SK-N-SH (cell line): ENCODE data around the gene C16orf96. TPM values are rescaled to one million over a fixed set of nuclear protein-coding genes. Genes with fewer than 3 reads are reported as not detected.

ENCODE experiments used
- CTCF ChIA-PET: fragments of 300-600, 350-600 bp; formaldehyde crosslinking; extraction: SDS; loops from one replicate; lab custom pipeline; 2021; lab: Yijun Ruan, JAX
- POLR2A ChIA-PET: fragments of 350-600 bp; sonication (Branson Sonifier 250); formaldehyde crosslinking; extraction: SDS; loops from one replicate; lab custom pipeline; 2020; ENCODE audit warnings: antibody characterized with exemption, inconsistent platforms; lab: Yijun Ruan, JAX
- DNase-seq: peaks from one replicate; pipeline ENCODE4 v3.0.0; 2012
- H2AFZ ChIP-seq: fragments of 200-600 bp; sonication (generic); 2 replicates; pipeline ENCODE4 v1.8.1; 2016; ENCODE audit warnings: antibody characterized with exemption, mild to moderate bottlenecking, low read depth
- H3F3A ChIP-seq: fragments of 200-600 bp; sonication (generic); replicated peaks from 2 replicates; pipeline ENCODE3; 2016; ENCODE audit warnings: antibody characterized with exemption, mild to moderate bottlenecking; ENCODE audit not compliant: insufficient read depth
- H3K27ac ChIP-seq, 2 experiments: fragments of 200-500 bp in 1 of 2; fragments of 200-600 bp in 1 of 2; sonication (Bioruptor generic) in 1 of 2; sonication (generic), shearing (Covaris generic) in 1 of 2; 2 replicates each; pipeline versions ENCODE4 v1.5.1 to v1.6.1; 2014 to 2016; ENCODE audit warnings: low read depth in 2 of 2, inconsistent platforms in 1 of 2, low read length in 1 of 2, mild to moderate bottlenecking in 1 of 2, mixed read lengths in 1 of 2
- H3K27me3 ChIP-seq: fragments of 200-600 bp; sonication (generic), shearing (Covaris generic); 2 replicates; pipeline ENCODE4 v1.6.1; 2016; ENCODE audit warnings: mixed run types; ENCODE audit not compliant: insufficient read depth
- H3K36me3 ChIP-seq, 2 experiments: fragments of 200-500 bp in 1 of 2; fragments of 200-600 bp in 1 of 2; sonication (Bioruptor generic) in 1 of 2; sonication (generic) in 1 of 2; replicated peaks in 1 of 2; 2 replicates each; pipeline versions ENCODE3 to v1.5.1; 2014 to 2016; ENCODE audit warnings: low read length in 1 of 2, mild to moderate bottlenecking in 1 of 2; ENCODE audit not compliant: insufficient read depth in 2 of 2, control insufficient read depth in 1 of 2
- H3K4me1 ChIP-seq, 2 experiments: fragments of 200-500 bp in 1 of 2; fragments of 200-600 bp in 1 of 2; sonication (Bioruptor generic) in 1 of 2; sonication (generic), shearing (Covaris generic) in 1 of 2; 2 replicates each; pipeline versions ENCODE4 v1.5.1 to v1.6.1; 2014 to 2016; ENCODE audit warnings: low read depth in 1 of 2, low read length in 1 of 2, mixed run types in 1 of 2; ENCODE audit not compliant: insufficient read depth in 2 of 2, control insufficient read depth in 1 of 2
- H3K4me2 ChIP-seq: fragments of 200-600 bp; sonication (generic), shearing (Covaris generic); 2 replicates; pipeline ENCODE4 v1.6.1; 2017; ENCODE audit warnings: mixed run types
- H3K4me3 ChIP-seq, 2 experiments: fragments of 200-500 bp in 1 of 2; fragments of 200-600 bp in 1 of 2; sonication (Bioruptor generic) in 1 of 2; sonication (generic), shearing (Covaris generic) in 1 of 2; 2 replicates each; pipeline versions ENCODE4 v1.5.1 to v1.8.1; 2014 to 2016; ENCODE audit warnings: low read depth in 2 of 2, inconsistent platforms in 1 of 2, low read length in 1 of 2, mild to moderate bottlenecking in 1 of 2, mixed read lengths in 1 of 2, moderate library complexity in 1 of 2
- H3K79me2 ChIP-seq: fragments of 200-600 bp; sonication (generic); 2 replicates; pipeline ENCODE4 v1.8.1; 2017; ENCODE audit warnings: mild to moderate bottlenecking; ENCODE audit not compliant: insufficient read depth
- H3K9ac ChIP-seq: fragments of 200-600 bp; sonication (generic); 2 replicates; pipeline ENCODE4 v1.6.1; 2017; ENCODE audit warnings: mixed run types
- H3K9me2 ChIP-seq: fragments of 200-600 bp; sonication (generic); 2 replicates; pipeline ENCODE4 v1.6.1; 2017; ENCODE audit warnings: mixed run types
- H3K9me3 ChIP-seq: fragments of 200-600 bp; sonication (generic); 2 replicates; pipeline ENCODE4 v1.6.1; 2017; ENCODE audit warnings: mixed run types, mild to moderate bottlenecking, moderate library complexity
- H4K20me1 ChIP-seq: fragments of 200-600 bp; sonication (generic); 2 replicates; pipeline ENCODE4 v1.6.1; 2017; ENCODE audit warnings: mild to moderate bottlenecking, mixed run types; ENCODE audit not compliant: insufficient read depth
- EZH2phosphoT487 ChIP-seq: fragments of 200-600 bp; sonication (generic); IDR thresholded peaks from 2 replicates; pipeline ENCODE4 v1.6.1; 2017; ENCODE audit warnings: low read depth, mixed run types, mild to moderate bottlenecking, antibody characterized with exemption, moderate library complexity, borderline replicate concordance
- FOXJ3 ChIP-seq: sonication (generic); formaldehyde crosslinking; IDR thresholded peaks from 2 replicates; pipeline ENCODE4 v1.5.1; 2020; ENCODE audit warnings: mild to moderate bottlenecking, missing genetic modification reagents
- FOXM1 ChIP-seq: IDR thresholded peaks from 2 replicates; pipeline ENCODE4 v1.4.0; 2012; ENCODE audit warnings: low read depth, mild to moderate bottlenecking
- GATA2 ChIP-seq: sonication (generic); formaldehyde crosslinking; IDR thresholded peaks from 2 replicates; pipeline ENCODE4 v1.5.0; 2020; ENCODE audit warnings: mild to moderate bottlenecking, missing genetic modification reagents
- IRF3 ChIP-seq: fragments of 150-350 bp; IDR thresholded peaks from 2 replicates; pipeline ENCODE4 v1.6.1; 2016; ENCODE audit warnings: mild to moderate bottlenecking, low read depth, low read length
- JUND ChIP-seq: IDR thresholded peaks from 2 replicates; pipeline ENCODE4 v1.4.0; 2012
- MXI1 ChIP-seq: IDR thresholded peaks from 2 replicates; pipeline ENCODE4 v1.6.1; 2012; ENCODE audit warnings: mild to moderate bottlenecking, low read depth, low read length, improper control_type of control experiment
- NRF1 ChIP-seq: IDR thresholded peaks from 2 replicates; pipeline ENCODE4 v1.6.1; 2012; ENCODE audit warnings: low read depth, mild to moderate bottlenecking, low read length
- POLR2AphosphoS5 ChIP-seq: IDR thresholded peaks from 2 replicates; pipeline ENCODE4 v1.6.1; 2012; ENCODE audit warnings: low read depth, low read length
- RCOR1 ChIP-seq: fragments of 150-350 bp; IDR thresholded peaks from 2 replicates; pipeline ENCODE4 v1.6.1; 2017; ENCODE audit warnings: antibody characterized with exemption, low read length
- REST ChIP-seq: IDR thresholded peaks from 2 replicates; pipeline ENCODE4 v1.6.1; 2012; ENCODE audit warnings: mild to moderate bottlenecking, low read depth, low read length, moderate library complexity
- RFX5 ChIP-seq: IDR thresholded peaks from 2 replicates; pipeline ENCODE4 v1.6.1; 2012; ENCODE audit warnings: mild to moderate bottlenecking, improper control_type of control experiment, low read length
- SMC3 ChIP-seq: IDR thresholded peaks from 2 replicates; pipeline ENCODE4 v1.6.1; 2012; ENCODE audit warnings: low read depth, low read length, improper control_type of control experiment
- YY1 ChIP-seq: IDR thresholded peaks from 2 replicates; pipeline ENCODE4 v1.4.0; 2012; ENCODE audit warnings: low read depth, mild to moderate bottlenecking
- WGBS: methylation state at CpG from one replicate; pipeline ENCODE4 v1.1.6; 2017; ENCODE audit warnings: low lambda C conversion rate; 5-methylcytosine and 5-hydroxymethylcytosine counted together
- polyA plus RNA-seq, 3 experiments: library from polyadenylated mRNA; depleted of rRNA; stranded (reverse); fragments of >200 nt; gene quantifications; 2 replicates each; pipeline ENCODE4 v1.2.3, GENCODE V29; 2012
- TF ChIP-seq, protein P1 (sequence below): IDR thresholded peaks from 2 replicates; pipeline ENCODE4 v1.4.0; 2012; ENCODE audit warnings: low read depth, borderline replicate concordance
- TF ChIP-seq, protein P2 (sequence below): IDR thresholded peaks from 2 replicates; pipeline ENCODE4; 2012
- TF ChIP-seq, protein P3 (sequence below): IDR thresholded peaks from 2 replicates; pipeline ENCODE4 v1.4.0; 2012; ENCODE audit warnings: low read depth

Gene C16orf96
- polyA plus RNA-seq, 1 of the 3 experiments (the other 2 are of a cell fraction) = 0.05 TPM

- H3K9ac ChIP-seq = no peak overlapping the region
- WGBS = 66% methylated on average over 6 of the region's 6 CpGs
- H3K4me1 ChIP-seq = no peaks in the 10 kb centered on the region
- no peak overlapping the region for H2AFZ ChIP-seq
- ChIA-PET CTCF (interaction anchor here (2.1 kb wide), 1 partner anchor 16 kb away, joined by 8 read pairs; no protein-coding TSS in a partner anchor), POLR2A (no interaction called here)
- no peak for DNase-seq
- no peak overlapping the region for H3K27ac ChIP-seq
- H3K9me3 ChIP-seq = no peaks in the 10 kb centered on the region
- H3K9me2 ChIP-seq = no peaks in the 10 kb centered on the region
- H3F3A ChIP-seq = no peaks in the 10 kb centered on the region
- no peak for TF ChIP-seq NRF1
- no peak for TF ChIP-seq SMC3
- no peak for TF ChIP-seq EZH2phosphoT487
- no peak for TF ChIP-seq FOXJ3
- no peak for TF ChIP-seq YY1
- no peak for TF ChIP-seq JUND
- H4K20me1 ChIP-seq = no peaks in the 10 kb centered on the region
- no peaks in the 10 kb centered on the region for H3K79me2 ChIP-seq
- H3K4me3 ChIP-seq = no peak overlapping the region
- no peaks in the 10 kb centered on the region for H3K27me3 ChIP-seq
- H3K36me3 ChIP-seq = no peaks in the 10 kb centered on the region
- H3K4me2 ChIP-seq = no peak overlapping the region
Measured at GRCh38 chr16:4570086-4570485, 13.9 kb downstream of the C16orf96 start.

- Histone ChIP-seq H3K79me2 (no peaks in the 10 kb centered on the region), H3F3A (no peaks in the 10 kb centered on the region), H3K4me1 (no peaks in the 10 kb centered on the region), H3K9me3 (no peaks in the 10 kb centered on the region), H3K27ac (no peak overlapping the region), H3K27me3 (no peaks in the 10 kb centered on the region), H3K36me3 (no peaks in the 10 kb centered on the region), H3K4me2 (no peak overlapping the region), H2AFZ (no peak overlapping the region), H4K20me1 (no peaks in the 10 kb centered on the region), H3K9ac (no peak overlapping the region), H3K9me2 (no peaks in the 10 kb centered on the region), H3K4me3 (no peak overlapping the region)
- DNase-seq = no peak
- 86% methylated on average over 15 of the region's 15 CpGs for WGBS
- CTCF ChIA-PET = interaction anchor here (1.0 to 2.1 kb wide), 2 partner anchors 15 to 22 kb away, joined by 3 to 8 read pairs; no protein-coding TSS in a partner anchor
- POLR2A ChIA-PET = no interaction called here
- TF ChIP-seq, protein P1, sequence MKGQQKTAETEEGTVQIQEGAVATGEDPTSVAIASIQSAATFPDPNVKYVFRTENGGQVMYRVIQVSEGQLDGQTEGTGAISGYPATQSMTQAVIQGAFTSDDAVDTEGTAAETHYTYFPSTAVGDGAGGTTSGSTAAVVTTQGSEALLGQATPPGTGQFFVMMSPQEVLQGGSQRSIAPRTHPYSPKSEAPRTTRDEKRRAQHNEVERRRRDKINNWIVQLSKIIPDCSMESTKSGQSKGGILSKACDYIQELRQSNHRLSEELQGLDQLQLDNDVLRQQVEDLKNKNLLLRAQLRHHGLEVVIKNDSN = no peak
- TF ChIP-seq MXI1 (no peak), RFX5 (no peak), FOXM1 (no peak), REST (no peak), POLR2AphosphoS5 (no peak), GATA2 (CRISPR knock-in tag) (no peak), JUND (no peak), FOXJ3 (no peak), RCOR1 (no peak), IRF3 (no peak)
- TF ChIP-seq, protein P2, sequence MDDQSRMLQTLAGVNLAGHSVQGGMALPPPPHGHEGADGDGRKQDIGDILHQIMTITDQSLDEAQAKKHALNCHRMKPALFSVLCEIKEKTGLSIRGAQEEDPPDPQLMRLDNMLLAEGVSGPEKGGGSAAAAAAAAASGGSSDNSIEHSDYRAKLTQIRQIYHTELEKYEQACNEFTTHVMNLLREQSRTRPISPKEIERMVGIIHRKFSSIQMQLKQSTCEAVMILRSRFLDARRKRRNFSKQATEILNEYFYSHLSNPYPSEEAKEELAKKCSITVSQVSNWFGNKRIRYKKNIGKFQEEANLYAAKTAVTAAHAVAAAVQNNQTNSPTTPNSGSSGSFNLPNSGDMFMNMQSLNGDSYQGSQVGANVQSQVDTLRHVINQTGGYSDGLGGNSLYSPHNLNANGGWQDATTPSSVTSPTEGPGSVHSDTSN = no peak
- TF ChIP-seq, protein P3, sequence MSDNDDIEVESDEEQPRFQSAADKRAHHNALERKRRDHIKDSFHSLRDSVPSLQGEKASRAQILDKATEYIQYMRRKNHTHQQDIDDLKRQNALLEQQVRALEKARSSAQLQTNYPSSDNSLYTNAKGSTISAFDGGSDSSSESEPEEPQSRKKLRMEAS = no peak
Measured at GRCh38 chr16:4570688-4571321, 14.7 kb downstream of the C16orf96 start.
